ENCODE measurements around the gene GCH1.
A peak's percentile ranks its signal among the peaks of the same experiment; 100 is the strongest.

GCH1 gene

GRCh38 chr14:54864526-54864925 is 38.1 kb downstream of the GCH1 start:
- no peak overlapping the region for H3K4me3 ChIP-seq (ENCODE audit: low read length in 2 of 2)
- H4K8ac ChIP-seq (ENCODE audit: low read depth, low read length): no peak overlapping the region
- H2BK5ac ChIP-seq (ENCODE audit: low read length): no peak overlapping the region
- DNase-seq (ENCODE audit: low spot score): no peak
- no peak overlapping the region for H3K14ac ChIP-seq (ENCODE audit: low read length)
- no peak overlapping the region for H2AK5ac ChIP-seq (ENCODE audit: low read depth, low read length)
- no peak overlapping the region for H3K4ac ChIP-seq (ENCODE audit: low read length)
- H3K27ac ChIP-seq (replicated peaks; ENCODE audit: low read length): no peak overlapping the region
- no peak overlapping the region for H3K9ac ChIP-seq (ENCODE audit: low read depth, low read length, poor library complexity)
- no peak overlapping the region for H3K4me2 ChIP-seq (ENCODE audit: insufficient read depth, low read length, poor library complexity, severe bottlenecking)
- H2BK120ac ChIP-seq (ENCODE audit: low read depth, low read length): no peak overlapping the region
- H3K4me1 ChIP-seq (ENCODE audit: control insufficient read depth in 2 of 2, insufficient read depth in 1 of 2, low read depth in 1 of 2, low read length in 2 of 2): peaks cover 0 to 8% of the 10 kb centered on the region in 2 donors
- H3K18ac ChIP-seq (ENCODE audit: low read length): no peak overlapping the region
- no peaks in the 10 kb centered on the region for H3K27me3 ChIP-seq (ENCODE audit: control insufficient read depth in 3 of 3, insufficient read depth in 3 of 3, low read depth in 1 of 3, low read length in 3 of 3)
- no peaks in the 10 kb centered on the region for H3K36me3 ChIP-seq (replicated peaks in 1 of 2; ENCODE audit: control insufficient read depth in 2 of 2, insufficient read depth in 2 of 2, low read length in 2 of 2)
- no peak overlapping the region for H2BK15ac ChIP-seq (ENCODE audit: low read length)
- no peak overlapping the region for H2BK12ac ChIP-seq (ENCODE audit: low read length)
- H3K79me1 ChIP-seq (ENCODE audit: low read depth, low read length): no peaks in the 10 kb centered on the region
- no peak overlapping the region for H4K91ac ChIP-seq (ENCODE audit: low read depth, low read length, poor library complexity)
- H2AFZ ChIP-seq (ENCODE audit: low read length): no peak overlapping the region
- no peaks in the 10 kb centered on the region for H3K9me3 ChIP-seq (replicated peaks in 1 of 2; ENCODE audit: control insufficient read depth in 2 of 2, insufficient read depth in 1 of 2, low read depth in 1 of 2, low read length in 2 of 2)
- H3K23ac ChIP-seq (ENCODE audit: low read depth, low read length, poor library complexity): no peak overlapping the region

DNA sequence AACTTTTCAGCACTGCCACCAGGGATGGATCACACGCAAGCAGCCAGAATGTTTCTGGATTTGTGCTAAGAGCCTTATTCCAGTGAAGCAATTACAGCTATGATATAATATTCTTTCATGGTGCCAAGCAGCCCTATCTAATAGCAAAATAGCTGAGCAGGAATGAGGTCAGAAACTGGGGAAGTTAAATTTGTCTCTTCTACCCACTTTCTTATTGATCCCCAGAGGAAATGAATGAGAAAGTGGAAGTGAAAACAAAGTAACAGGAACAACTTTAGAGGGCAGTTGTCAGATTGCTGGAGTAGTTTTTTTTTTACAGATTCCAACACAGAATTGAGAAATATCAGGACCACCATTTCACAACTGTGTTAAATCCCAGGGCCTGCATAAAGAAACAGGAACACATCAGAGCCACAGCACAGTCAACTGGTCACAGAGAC is 44.8 kb downstream of the GCH1 start:
- no peak overlapping the region for H3K18ac ChIP-seq (ENCODE audit: low read length)
- no peak overlapping the region for H2BK5ac ChIP-seq (ENCODE audit: low read length)
- H2BK12ac ChIP-seq (ENCODE audit: low read length): no peak overlapping the region
- no peak overlapping the region for H3K9ac ChIP-seq (ENCODE audit: low read depth, low read length, poor library complexity)
- no peaks in the 10 kb centered on the region for H3K79me1 ChIP-seq (ENCODE audit: low read depth, low read length)
- H2AFZ ChIP-seq (ENCODE audit: low read length): no peak overlapping the region
- H3K27ac ChIP-seq (replicated peaks; ENCODE audit: low read length): no peak overlapping the region
- DNase-seq (ENCODE audit: low spot score): no peak
- no peak overlapping the region for H3K23ac ChIP-seq (ENCODE audit: low read depth, low read length, poor library complexity)
- H2BK120ac ChIP-seq (ENCODE audit: low read depth, low read length): no peak overlapping the region
- H3K36me3 ChIP-seq (replicated peaks in 1 of 2; ENCODE audit: control insufficient read depth in 2 of 2, insufficient read depth in 2 of 2, low read length in 2 of 2): no peaks in the 10 kb centered on the region
- no peak overlapping the region for H3K4me3 ChIP-seq (ENCODE audit: low read length in 2 of 2)
- no peaks in the 10 kb centered on the region for H3K9me3 ChIP-seq (replicated peaks in 1 of 2; ENCODE audit: control insufficient read depth in 2 of 2, insufficient read depth in 1 of 2, low read depth in 1 of 2, low read length in 2 of 2)
- H3K4ac ChIP-seq (ENCODE audit: low read length): no peak overlapping the region
- H3K14ac ChIP-seq (ENCODE audit: low read length): no peak overlapping the region
- WGBS, 2 donors (ENCODE audit: extremely low coverage in 2 of 2, insufficient read length in 2 of 2, insufficient replicate concordance in 1 of 2): no CpG with 5 or more reads among the region's 1 CpG
- H2BK15ac ChIP-seq (ENCODE audit: low read length): no peak overlapping the region
- H4K8ac ChIP-seq (ENCODE audit: low read depth, low read length): no peak overlapping the region
- peaks cover 0 to 3% of the 10 kb centered on the region in 2 donors for H3K4me1 ChIP-seq (ENCODE audit: control insufficient read depth in 2 of 2, insufficient read depth in 1 of 2, low read depth in 1 of 2, low read length in 2 of 2)
- H3K4me2 ChIP-seq (ENCODE audit: insufficient read depth, low read length, poor library complexity, severe bottlenecking): no peak overlapping the region
- no peak overlapping the region for H2AK5ac ChIP-seq (ENCODE audit: low read depth, low read length)
- H3K27me3 ChIP-seq (ENCODE audit: control insufficient read depth in 3 of 3, insufficient read depth in 3 of 3, low read depth in 1 of 3, low read length in 3 of 3): no peaks in the 10 kb centered on the region
- H4K91ac ChIP-seq (ENCODE audit: low read depth, low read length, poor library complexity): no peak overlapping the region

DNA sequence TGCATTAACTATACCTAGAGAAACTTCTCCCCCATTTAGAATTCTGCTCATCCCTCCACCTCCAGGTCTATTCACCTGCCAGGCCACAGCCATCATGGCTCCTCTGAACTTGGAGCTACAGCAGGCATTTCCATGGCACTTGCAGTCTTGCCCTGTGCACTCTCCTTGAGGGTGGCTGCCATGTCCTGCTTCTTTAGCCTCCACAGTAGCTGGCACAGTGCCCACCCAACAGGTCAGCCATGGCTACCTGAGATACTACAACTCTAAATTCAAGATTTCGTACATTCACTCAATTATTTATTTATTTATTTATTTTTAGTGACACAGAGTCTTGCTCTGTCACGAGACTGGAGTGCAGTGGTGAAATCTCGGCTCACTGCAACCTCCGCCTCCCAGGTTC is 46.5 kb downstream of the GCH1 start:
- H3K27me3 ChIP-seq (ENCODE audit: control insufficient read depth in 3 of 3, insufficient read depth in 3 of 3, low read depth in 1 of 3, low read length in 3 of 3): no peaks in the 10 kb centered on the region
- H3K9me3 ChIP-seq (replicated peaks in 1 of 2; ENCODE audit: control insufficient read depth in 2 of 2, insufficient read depth in 1 of 2, low read depth in 1 of 2, low read length in 2 of 2): no peaks in the 10 kb centered on the region
- no peak overlapping the region for H4K8ac ChIP-seq (ENCODE audit: low read depth, low read length)
- H3K23ac ChIP-seq (ENCODE audit: low read depth, low read length, poor library complexity): no peak overlapping the region
- no peaks in the 10 kb centered on the region for H3K36me3 ChIP-seq (replicated peaks in 1 of 2; ENCODE audit: control insufficient read depth in 2 of 2, insufficient read depth in 2 of 2, low read length in 2 of 2)
- no peak overlapping the region for H3K18ac ChIP-seq (ENCODE audit: low read length)
- H3K4me3 ChIP-seq (ENCODE audit: low read length in 2 of 2): no peak overlapping the region
- H2BK120ac ChIP-seq (ENCODE audit: low read depth, low read length): no peak overlapping the region
- peaks cover 2 to 3% of the 10 kb centered on the region in 2 donors for H3K4me1 ChIP-seq (ENCODE audit: control insufficient read depth in 2 of 2, insufficient read depth in 1 of 2, low read depth in 1 of 2, low read length in 2 of 2)
- H2BK5ac ChIP-seq (ENCODE audit: low read length): no peak overlapping the region
- H3K4ac ChIP-seq (ENCODE audit: low read length): no peak overlapping the region
- H3K4me2 ChIP-seq (ENCODE audit: insufficient read depth, low read length, poor library complexity, severe bottlenecking): no peak overlapping the region
- no peak for DNase-seq (ENCODE audit: low spot score)
- no peaks in the 10 kb centered on the region for H3K79me1 ChIP-seq (ENCODE audit: low read depth, low read length)
- no peak overlapping the region for H3K9ac ChIP-seq (ENCODE audit: low read depth, low read length, poor library complexity)
- H2AK5ac ChIP-seq (ENCODE audit: low read depth, low read length): no peak overlapping the region
- H2BK15ac ChIP-seq (ENCODE audit: low read length): no peak overlapping the region
- WGBS, 2 donors (ENCODE audit: extremely low coverage in 2 of 2, insufficient read length in 2 of 2, insufficient replicate concordance in 1 of 2): no CpG with 5 or more reads among the region's 4 CpGs
- no peak overlapping the region for H2AFZ ChIP-seq (ENCODE audit: low read length)
- no peak overlapping the region for H2BK12ac ChIP-seq (ENCODE audit: low read length)
- no peak overlapping the region for H3K27ac ChIP-seq (replicated peaks; ENCODE audit: low read length)
- H3K14ac ChIP-seq (ENCODE audit: low read length): no peak overlapping the region
- H4K91ac ChIP-seq (ENCODE audit: low read depth, low read length, poor library complexity): no peak overlapping the region

DNA sequence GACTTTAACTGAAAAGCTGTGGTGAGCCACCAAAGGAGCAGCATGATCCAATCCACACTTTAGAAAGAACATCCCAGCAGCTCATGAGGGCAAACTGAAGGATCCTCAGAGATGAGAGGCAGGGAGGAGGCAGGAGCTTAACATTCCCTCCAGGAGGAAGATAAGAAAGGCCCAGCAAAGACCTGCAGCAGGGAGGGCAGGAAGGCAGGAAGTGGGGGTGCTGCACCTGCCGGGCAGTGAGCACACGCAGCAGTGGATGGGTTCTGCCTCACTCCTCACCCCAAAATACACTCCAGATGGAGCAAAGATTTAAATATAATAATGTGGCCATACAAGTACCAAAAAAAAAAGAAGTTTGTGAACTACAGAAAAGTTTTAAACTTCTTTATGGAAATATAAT is 48.4 kb downstream of the GCH1 start:
- H2BK12ac ChIP-seq (ENCODE audit: low read length): no peak overlapping the region

More for the DNA sequence above, 48.4 kb downstream of the GCH1 start:
- H2BK15ac ChIP-seq (ENCODE audit: low read length): no peak overlapping the region
- no peaks in the 10 kb centered on the region for H3K27me3 ChIP-seq (ENCODE audit: control insufficient read depth in 3 of 3, insufficient read depth in 3 of 3, low read depth in 1 of 3, low read length in 3 of 3)
- no peaks in the 10 kb centered on the region for H3K36me3 ChIP-seq (replicated peaks in 1 of 2; ENCODE audit: control insufficient read depth in 2 of 2, insufficient read depth in 2 of 2, low read length in 2 of 2)
- H4K91ac ChIP-seq (ENCODE audit: low read depth, low read length, poor library complexity): no peak overlapping the region
- H3K27ac ChIP-seq (replicated peaks; ENCODE audit: low read length): no peak overlapping the region
- H2AK5ac ChIP-seq (ENCODE audit: low read depth, low read length): no peak overlapping the region
- no peak overlapping the region for H4K8ac ChIP-seq (ENCODE audit: low read depth, low read length)
- H3K4ac ChIP-seq (ENCODE audit: low read length): no peak overlapping the region
- peak overlapping the region; percentile 21 for H2AFZ ChIP-seq (ENCODE audit: low read length)
- no peaks in the 10 kb centered on the region for H3K9me3 ChIP-seq (replicated peaks in 1 of 2; ENCODE audit: control insufficient read depth in 2 of 2, insufficient read depth in 1 of 2, low read depth in 1 of 2, low read length in 2 of 2)
- H3K4me2 ChIP-seq (ENCODE audit: insufficient read depth, low read length, poor library complexity, severe bottlenecking): no peak overlapping the region
- H3K79me1 ChIP-seq (ENCODE audit: low read depth, low read length): no peaks in the 10 kb centered on the region
- no peak overlapping the region for H3K4me3 ChIP-seq (ENCODE audit: low read length in 2 of 2)
- peaks cover 2 to 4% of the 10 kb centered on the region in 2 donors for H3K4me1 ChIP-seq (ENCODE audit: control insufficient read depth in 2 of 2, insufficient read depth in 1 of 2, low read depth in 1 of 2, low read length in 2 of 2)
- H3K9ac ChIP-seq (ENCODE audit: low read depth, low read length, poor library complexity): no peak overlapping the region
- no CpG with 5 or more reads among the region's 2 CpGs for WGBS, 2 donors (ENCODE audit: extremely low coverage in 2 of 2, insufficient read length in 2 of 2, insufficient replicate concordance in 1 of 2)
- H3K14ac ChIP-seq (ENCODE audit: low read length): no peak overlapping the region
- H2BK120ac ChIP-seq (ENCODE audit: low read depth, low read length): no peak overlapping the region
- DNase-seq (ENCODE audit: low spot score): no peak
- H3K23ac ChIP-seq (ENCODE audit: low read depth, low read length, poor library complexity): no peak overlapping the region
- no peak overlapping the region for H3K18ac ChIP-seq (ENCODE audit: low read length)
- no peak overlapping the region for H2BK5ac ChIP-seq (ENCODE audit: low read length)
